Type B pancreatic cell (in vitro differentiated cells): Measurements from ENCODE around the gene HPCAL1. TPM values are rescaled to one million over a fixed set of nuclear protein-coding genes. Genes with fewer than 3 reads are reported as not detected.

Experiments
- DNase-seq: peaks from one replicate; pipeline ENCODE4 v3.0.0; 2021; ENCODE audit warnings: mixed read lengths; ENCODE audit not compliant: unreplicated experiment; ENCODE audit errors: extremely low spot score
- H3K27ac Mint-ChIP-seq: 2 replicates; pipeline ENCODE4 v1.8.0; 2021; ENCODE audit warnings: mild to moderate bottlenecking, mixed read lengths
- H3K27me3 Mint-ChIP-seq: 2 replicates; pipeline ENCODE4 v1.8.0; 2021; ENCODE audit warnings: mixed read lengths
- H3K36me3 Mint-ChIP-seq: 2 replicates; pipeline ENCODE4 v1.8.0; 2021; ENCODE audit warnings: mixed read lengths
- H3K4me1 Mint-ChIP-seq: one replicate; pipeline ENCODE4 v1.8.0; 2021; ENCODE audit warnings: mixed read lengths; ENCODE audit not compliant: unreplicated experiment
- H3K4me3 Mint-ChIP-seq: 2 replicates; pipeline ENCODE4 v1.8.0; 2021; ENCODE audit warnings: mild to moderate bottlenecking, mixed read lengths
- H3K9me3 Mint-ChIP-seq: 2 replicates; pipeline ENCODE4 v1.8.0; 2021; ENCODE audit warnings: mixed read lengths
- CTCF ChIP-seq: fragments of 200-600 bp; sonication (generic); conservative IDR thresholded peaks from 2 replicates; pipeline ENCODE4 v1.5.0; 2021; ENCODE audit warnings: antibody characterized with exemption, mild to moderate bottlenecking
- total RNA-seq: library from RNA; stranded (reverse); gene quantifications from 2 replicates; pipeline ENCODE4 v1.2.1, GENCODE V29; 2021; ENCODE audit warnings: low replicate concordance

Gene HPCAL1
- total RNA-seq, 1 donor from 2014 or later: 17.8 TPM

- no peaks in the 10 kb centered on the region for H3K9me3 Mint-ChIP-seq
- H3K27me3 Mint-ChIP-seq: peaks cover 10% of the 10 kb centered on the region
- peak overlapping the region; percentile 75 for H3K4me3 Mint-ChIP-seq
- DNase-seq: no peak
- peaks cover 11% of the 10 kb centered on the region for H3K4me1 Mint-ChIP-seq
- TF ChIP-seq CTCF: no peak
- peaks cover 9% of the 10 kb centered on the region for H3K36me3 Mint-ChIP-seq
- no peak overlapping the region for H3K27ac Mint-ChIP-seq
These were observed 146.8 kb downstream of the HPCAL1 start for GRCh38 chr2:10449486-10449831.

- Mint-ChIP-seq H3K27ac (peak overlapping the region; percentile 26), H3K27me3 (peaks cover 15% of the 10 kb centered on the region), H3K4me3 (peak overlapping the region; percentile 75)
These were observed 147.4 kb downstream of the HPCAL1 start for GRCh38 chr2:10449838-10450691.

GRCh38 chr2:10451819-10452218, 149.1 kb downstream of the HPCAL1 start:
- DNase-seq: no peak
- no peak for TF ChIP-seq CTCF
- H3K9me3 Mint-ChIP-seq: no peaks in the 10 kb centered on the region
- H3K36me3 Mint-ChIP-seq: peaks cover 4% of the 10 kb centered on the region
- peaks cover 11% of the 10 kb centered on the region for H3K4me1 Mint-ChIP-seq
- H3K4me3 Mint-ChIP-seq: no peak overlapping the region
- no peak overlapping the region for H3K27ac Mint-ChIP-seq
- H3K27me3 Mint-ChIP-seq: peaks cover 19% of the 10 kb centered on the region

More at GRCh38 chr2:10449838-10450691, 147.4 kb downstream of the HPCAL1 start:
- no peak for TF ChIP-seq CTCF
- Mint-ChIP-seq H3K36me3 (peaks cover 4% of the 10 kb centered on the region), H3K9me3 (no peaks in the 10 kb centered on the region), H3K4me1 (peaks cover 11% of the 10 kb centered on the region)
- DNase-seq: no peak

GRCh38 chr2:10452312-10452711, 149.6 kb downstream of the HPCAL1 start:
- Mint-ChIP-seq H3K4me3 (no peak overlapping the region), H3K27ac (peak overlapping the region; percentile 40), H3K36me3 (peaks cover 2% of the 10 kb centered on the region), H3K27me3 (peaks cover 18% of the 10 kb centered on the region), H3K9me3 (no peaks in the 10 kb centered on the region), H3K4me1 (peaks cover 8% of the 10 kb centered on the region)
- DNase-seq: no peak
- no peak for TF ChIP-seq CTCF

DNA sequence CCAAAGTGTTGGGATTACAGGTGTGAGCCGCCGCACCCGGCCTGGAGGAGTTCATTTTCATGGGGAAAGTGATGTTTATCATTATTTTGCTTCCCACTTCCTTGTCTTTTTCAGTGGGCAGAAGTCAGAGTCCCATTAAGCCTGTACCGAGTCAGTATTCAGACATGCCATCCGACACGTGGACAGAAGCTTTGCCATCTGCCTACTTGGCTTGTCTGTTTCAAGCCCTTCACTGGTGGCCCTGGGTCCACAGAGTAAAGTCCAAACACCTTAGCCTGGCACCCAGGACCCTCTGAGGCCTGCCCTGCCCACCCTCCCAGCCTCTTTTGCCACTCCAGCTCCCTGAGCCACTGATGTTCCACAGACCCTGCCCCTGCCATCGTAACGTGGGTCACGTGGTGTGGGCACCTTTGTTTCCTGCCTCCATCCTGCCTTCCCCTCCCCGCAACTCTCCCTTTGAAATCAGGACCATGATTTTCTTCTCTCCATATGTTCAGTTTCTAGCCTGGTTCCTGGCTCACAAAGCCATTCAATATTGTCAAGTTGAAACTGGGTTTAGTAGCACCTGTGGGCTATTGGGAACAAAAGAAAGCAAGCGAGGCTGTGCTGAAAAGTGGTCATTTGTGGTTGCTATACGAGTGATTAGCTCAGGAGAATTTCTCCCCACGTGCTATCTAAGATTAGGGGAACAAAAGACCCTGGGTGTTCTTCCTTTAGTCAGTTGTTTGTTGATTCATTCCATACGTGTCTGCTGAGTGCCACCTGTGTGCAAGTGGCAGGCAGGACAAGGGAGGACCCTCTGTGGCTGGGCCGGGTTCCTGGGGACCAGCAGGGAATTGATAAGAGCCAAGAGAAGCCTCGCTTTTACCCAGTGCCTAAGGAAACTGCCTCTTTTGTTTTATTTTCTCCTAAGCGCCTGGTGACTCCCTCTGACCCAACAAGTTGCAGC, 150.5 kb downstream of the HPCAL1 start:
- no peak overlapping the region for H3K4me3 Mint-ChIP-seq
- peaks cover 5% of the 10 kb centered on the region for H3K4me1 Mint-ChIP-seq
- H3K9me3 Mint-ChIP-seq: no peaks in the 10 kb centered on the region

More for the DNA sequence above, 150.5 kb downstream of the HPCAL1 start:
- Mint-ChIP-seq H3K36me3 (no peaks in the 10 kb centered on the region), H3K27ac (peak overlapping the region; percentile 22), H3K27me3 (peaks cover 16% of the 10 kb centered on the region)
- TF ChIP-seq CTCF: no peak
- DNase-seq: no peak
